Measurements from ENCODE around the gene ARHGEF28. TPM values are rescaled to one million over a fixed set of nuclear protein-coding genes. Genes with fewer than 3 reads are reported as not detected.

Gene ARHGEF28
- total and polyA plus RNA-seq, 2 of the 13 experiments (the other 11 are each of a cell fraction or from before 2014, with no cell fraction given): 17.4 to 34.1 TPM

DNA sequence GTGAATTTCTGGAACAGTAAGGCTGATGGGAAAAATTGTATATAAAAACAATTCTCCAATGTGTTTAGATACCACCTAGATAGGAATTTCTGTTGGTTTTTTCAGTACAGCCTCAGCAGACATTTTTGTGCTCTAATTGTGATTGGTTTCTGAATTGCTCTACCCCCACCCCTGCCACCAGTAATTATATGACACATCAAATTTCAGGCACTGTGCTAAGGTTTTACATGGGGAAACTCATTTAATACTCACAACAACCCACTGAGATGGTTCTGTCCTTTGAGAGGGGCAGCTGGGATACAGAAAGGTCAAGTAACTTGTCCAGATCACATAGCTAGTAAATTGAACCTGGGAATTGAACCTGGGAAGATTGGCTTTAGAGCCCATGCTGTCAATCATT, 288.0 kb downstream of the ARHGEF28 start (continued):
- no peak for TF ChIP-seq CENPT (CRISPR knock-in tag; IDR thresholded peaks at IDR 0.05; ENCODE audit: low read depth)

DNA sequence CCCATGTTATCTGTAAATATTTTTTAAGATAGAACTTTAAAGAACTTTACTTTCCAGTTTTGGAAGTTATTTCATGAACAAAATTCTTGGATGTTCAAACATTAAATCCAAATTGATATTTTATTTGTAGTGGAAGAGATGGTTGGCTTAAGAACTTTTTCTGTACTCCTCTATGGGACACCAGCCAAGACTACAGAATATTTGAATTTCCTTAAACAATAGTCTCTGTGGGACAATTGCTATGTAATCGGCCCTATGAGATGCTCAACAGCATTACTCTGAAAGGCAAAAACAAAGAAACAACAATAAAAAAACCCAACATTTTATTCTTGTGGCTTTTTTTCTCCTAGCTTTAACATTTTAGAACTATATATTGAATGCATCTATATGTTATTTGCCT, 289.3 kb downstream of the ARHGEF28 start:
- H3K27ac ChIP-seq (ENCODE audit: extremely low read length, insufficient read depth, low read length): no peak overlapping the region
- no peak overlapping the region for H3K9ac ChIP-seq (ENCODE audit: insufficient read depth, low read depth, low read length)
- peaks cover 7 to 46% of the 10 kb centered on the region in 2 experiments; a peak in 4 of 5 replicates for H3K36me3 ChIP-seq (replicated peaks in 1 of 2; ENCODE audit: control insufficient read depth in 1 of 2, insufficient read depth in 2 of 2, low read length in 2 of 2)
- H3K79me2 ChIP-seq (ENCODE audit: insufficient read depth, low read length): no peaks in the 10 kb centered on the region
- TSS peak; percentile 9 for BruUV-seq (replicated peaks)
- ChIA-PET CTCF (ENCODE audit: low intra/inter-chr PET ratio, low total read pairs) (no interaction called here), POLR2A (no interaction called here)
- H3K4me2 ChIP-seq (ENCODE audit: low read depth, low read length): no peak overlapping the region
- WGBS (ENCODE audit: low lambda C conversion rate): 95% methylated on average over 1 of the region's 1 CpG
- H3K27me3 ChIP-seq (ENCODE audit: control insufficient read depth in 1 of 2, insufficient read depth in 2 of 2, low read length in 2 of 2): no peaks in the 10 kb centered on the region
- H2AFZ ChIP-seq (ENCODE audit: low read length): no peak overlapping the region
- no peak for TF ChIP-seq POLR2A (IDR thresholded peaks at IDR 0.05; ENCODE audit: insufficient read depth in 1 of 2, low read depth in 2 of 2, low read length in 2 of 2)
- TF ChIP-seq ZNF546 (CRISPR knock-in tag; conservative IDR thresholded peaks at IDR 0.05): no peak
- no peak for TF ChIP-seq SP1 (IDR thresholded peaks at IDR 0.05)
- no peak for TF ChIP-seq SP1 (CRISPR knock-in tag; IDR thresholded peaks at IDR 0.05)
- TF ChIP-seq, protein P1, sequence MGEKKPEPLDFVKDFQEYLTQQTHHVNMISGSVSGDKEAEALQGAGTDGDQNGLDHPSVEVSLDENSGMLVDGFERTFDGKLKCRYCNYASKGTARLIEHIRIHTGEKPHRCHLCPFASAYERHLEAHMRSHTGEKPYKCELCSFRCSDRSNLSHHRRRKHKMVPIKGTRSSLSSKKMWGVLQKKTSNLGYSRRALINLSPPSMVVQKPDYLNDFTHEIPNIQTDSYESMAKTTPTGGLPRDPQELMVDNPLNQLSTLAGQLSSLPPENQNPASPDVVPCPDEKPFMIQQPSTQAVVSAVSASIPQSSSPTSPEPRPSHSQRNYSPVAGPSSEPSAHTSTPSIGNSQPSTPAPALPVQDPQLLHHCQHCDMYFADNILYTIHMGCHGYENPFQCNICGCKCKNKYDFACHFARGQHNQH (CRISPR knock-in tag; IDR thresholded peaks at IDR 0.05): no peak
- TF ChIP-seq, protein P2, sequence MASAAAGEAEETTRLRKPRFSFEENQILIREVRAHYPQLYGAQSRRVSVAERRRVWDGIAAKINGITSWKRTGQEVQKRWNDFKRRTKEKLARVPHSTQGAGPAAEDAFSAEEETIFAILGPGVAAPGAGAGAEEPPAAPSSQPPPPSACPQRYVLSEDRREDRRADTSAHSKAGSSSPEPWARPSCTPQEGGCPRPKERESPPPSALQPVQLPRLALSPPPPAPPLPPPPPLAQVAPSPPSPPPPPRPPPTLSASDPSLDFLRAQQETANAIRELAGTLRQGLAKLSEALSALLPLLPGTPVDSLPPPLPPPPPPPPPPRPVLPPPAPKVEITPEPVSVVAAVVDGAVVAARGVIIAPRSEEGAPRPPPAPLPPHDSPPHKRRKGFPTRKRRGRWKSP (CRISPR knock-in tag; IDR thresholded peaks at IDR 0.05): no peak
- TF ChIP-seq JARID2 (CRISPR knock-in tag; IDR thresholded peaks at IDR 0.05; ENCODE audit: insufficient replicate concordance): no peak
- intact Hi-C loops (cut with micrococcal nuclease; ENCODE audit: unreplicated experiment): no loop called here
- H4K20me1 ChIP-seq (ENCODE audit: insufficient read depth, low read length): no peaks in the 10 kb centered on the region
- no peak for FAIRE-seq
- DNase-seq (ENCODE audit: low spot score): no peak
- in situ Hi-C loops (cut with HindIII; ENCODE audit: extremely low pct_ligation_motif_present, low pct_unique_long_range_greater_than_20kb): no loop called here
- H3K9me3 ChIP-seq (ENCODE audit: low read length): no peaks in the 10 kb centered on the region
- no peak overlapping the region for H3K4me3 ChIP-seq (replicated peaks in 1 of 3; ENCODE audit: insufficient read depth in 1 of 3, low read depth in 2 of 3, low read length in 3 of 3)
- no peak for ATAC-seq
- H3K4me1 ChIP-seq (ENCODE audit: insufficient read depth, low read length): no peaks in the 10 kb centered on the region
